Measurements from ENCODE around the gene NUDC. TPM values are rescaled to one million over a fixed set of nuclear protein-coding genes. Genes with fewer than 3 reads are reported as not detected.
"Not testable (repeated sequence)": the region's sequence is repeated elsewhere in the genome, so short reads cannot be mapped to it uniquely, and the experiment has no call there.

NUDC gene
- total RNA-seq (2021; fragmentation: NEBNext Ultra II Directional; extraction: Animal tissue kit (Norgen Biotek cat#: 25700)): 10 to 100 TPM; 69.1 to 92.6 (median 87.6) TPM
- long read RNA-seq, transcript NUDC-201 (9 exons, 1,800 nt): major isoform, 302 of 354 reads
- long read RNA-seq, transcript NUDC-204 (2 exons, 607 nt): minor isoform, 27 of 354 reads
- long read RNA-seq, partial matches to known transcripts: 6 of 354 reads
- long read RNA-seq, other reads (novel, unspliced or antisense): 19 of 354 reads

DNA sequence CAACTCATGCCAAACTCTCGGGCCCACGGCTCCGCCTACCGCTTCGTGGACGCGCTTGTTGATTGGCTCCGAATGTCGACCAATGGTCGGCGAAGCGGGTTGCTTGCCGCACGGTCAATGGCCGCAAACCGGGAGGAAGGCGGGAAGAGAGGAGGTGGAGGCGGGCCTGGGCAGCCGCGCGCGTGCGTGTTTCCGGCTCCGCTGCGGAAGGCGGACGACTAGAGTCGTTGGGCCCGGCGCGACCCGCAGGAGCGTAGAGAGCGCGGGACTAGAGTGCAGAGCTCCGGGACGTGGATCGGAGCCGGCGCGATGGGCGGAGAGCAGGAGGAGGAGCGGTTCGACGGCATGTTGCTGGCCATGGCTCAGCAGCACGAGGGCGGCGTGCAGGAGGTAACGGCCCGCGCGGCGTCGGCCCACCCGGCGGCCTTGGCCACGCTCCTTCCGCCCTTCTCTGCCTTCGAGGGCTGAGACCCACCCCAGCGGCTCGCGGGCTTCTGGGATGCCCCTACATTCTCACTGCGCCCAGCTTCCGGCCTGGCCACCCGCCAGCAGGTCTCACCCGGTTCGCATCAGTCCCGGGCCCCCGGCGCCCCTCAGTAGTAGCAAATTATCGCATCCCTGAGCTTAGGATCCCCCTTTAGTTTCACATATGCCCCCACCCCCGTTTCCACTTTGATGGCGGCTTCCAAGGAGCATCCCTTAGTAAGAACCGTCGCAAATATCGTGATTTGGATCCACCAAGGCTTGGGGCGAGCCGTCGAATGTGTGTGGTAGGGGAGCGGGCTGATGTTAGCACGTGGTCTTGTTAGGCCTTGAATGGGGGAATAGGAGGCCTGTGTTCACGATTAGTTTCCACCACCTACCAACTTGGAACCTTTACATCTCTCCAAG lies at the start of gene NUDC:
Gene NUDC, plus strand, starts transcription at position 204 of the 891 bp plus-strand sequence. Its CDS starts 106 bp downstream, at position 310.
- TF ChIP-seq, protein P1, sequence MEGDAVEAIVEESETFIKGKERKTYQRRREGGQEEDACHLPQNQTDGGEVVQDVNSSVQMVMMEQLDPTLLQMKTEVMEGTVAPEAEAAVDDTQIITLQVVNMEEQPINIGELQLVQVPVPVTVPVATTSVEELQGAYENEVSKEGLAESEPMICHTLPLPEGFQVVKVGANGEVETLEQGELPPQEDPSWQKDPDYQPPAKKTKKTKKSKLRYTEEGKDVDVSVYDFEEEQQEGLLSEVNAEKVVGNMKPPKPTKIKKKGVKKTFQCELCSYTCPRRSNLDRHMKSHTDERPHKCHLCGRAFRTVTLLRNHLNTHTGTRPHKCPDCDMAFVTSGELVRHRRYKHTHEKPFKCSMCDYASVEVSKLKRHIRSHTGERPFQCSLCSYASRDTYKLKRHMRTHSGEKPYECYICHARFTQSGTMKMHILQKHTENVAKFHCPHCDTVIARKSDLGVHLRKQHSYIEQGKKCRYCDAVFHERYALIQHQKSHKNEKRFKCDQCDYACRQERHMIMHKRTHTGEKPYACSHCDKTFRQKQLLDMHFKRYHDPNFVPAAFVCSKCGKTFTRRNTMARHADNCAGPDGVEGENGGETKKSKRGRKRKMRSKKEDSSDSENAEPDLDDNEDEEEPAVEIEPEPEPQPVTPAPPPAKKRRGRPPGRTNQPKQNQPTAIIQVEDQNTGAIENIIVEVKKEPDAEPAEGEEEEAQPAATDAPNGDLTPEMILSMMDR (IDR thresholded peaks at IDR 0.05): no peak
- no peaks in the 10 kb centered on the region for H3K9me3 Mint-ChIP-seq

DNA sequence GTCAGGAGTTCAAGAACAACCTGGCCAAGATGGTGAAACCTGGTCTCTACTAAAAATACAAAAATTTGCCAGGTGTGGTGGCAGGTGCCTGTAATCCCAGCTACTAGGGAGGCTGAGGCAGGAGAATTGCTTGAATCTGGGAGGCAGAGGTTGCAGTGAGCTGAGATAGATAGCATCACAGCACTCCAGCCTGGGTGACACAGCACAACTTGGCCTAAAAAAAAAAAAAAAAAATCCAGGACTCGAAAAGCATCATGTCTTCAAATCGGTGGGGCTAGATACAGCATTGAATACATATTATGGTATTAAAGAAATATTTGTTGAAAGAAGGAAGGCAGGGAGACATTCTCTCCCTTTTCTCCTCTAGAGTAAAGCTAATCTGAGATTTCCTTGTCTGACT lies 48.4 kb upstream of the NUDC start:
- H3K4me3 Mint-ChIP-seq, H3K27ac Mint-ChIP-seq: not testable (repeated sequence)

More for the DNA sequence above, at the start of gene NUDC:
- peak within 1 kb of the TSS; percentile 97 for H3K27ac Mint-ChIP-seq
- H3K36me3 Mint-ChIP-seq (ENCODE audit: low read depth): peaks cover 30% of the 10 kb centered on the region
- H3K27me3 Mint-ChIP-seq (ENCODE audit: insufficient read depth): peaks cover 9% of the 10 kb centered on the region
- H3K4me1 Mint-ChIP-seq (ENCODE audit: low read depth): peaks cover 37% of the 10 kb centered on the region
- H3K4me3 Mint-ChIP-seq: peak within 1 kb of the TSS; percentile 97
- DNase-seq: peak; percentile 98

DNA sequence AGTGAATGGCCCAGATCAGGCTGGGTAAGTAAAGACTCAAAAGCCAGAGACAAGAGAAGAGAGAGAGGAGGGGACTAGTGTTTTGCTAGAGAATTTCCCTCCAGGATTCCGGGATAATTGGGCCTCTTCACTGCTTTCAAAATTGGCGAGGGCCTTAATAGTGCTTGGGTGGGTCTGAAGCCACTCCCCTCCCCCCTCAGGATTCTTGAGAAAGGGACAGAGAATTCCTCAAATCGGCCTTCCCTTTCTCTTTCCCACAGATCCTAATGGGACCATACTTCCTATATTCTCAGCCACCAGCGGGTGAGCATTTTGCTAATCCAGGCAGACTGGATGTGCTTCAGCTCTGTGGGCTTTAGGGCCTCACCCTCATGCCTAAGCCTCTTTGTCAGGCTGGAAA lies 46.6 kb upstream of the NUDC start:
- no peak for DNase-seq
- peaks cover 2% of the 10 kb centered on the region for H3K27me3 Mint-ChIP-seq (ENCODE audit: insufficient read depth)
- no peaks in the 10 kb centered on the region for H3K36me3 Mint-ChIP-seq (ENCODE audit: low read depth)
- TF ChIP-seq, protein P1 (IDR thresholded peaks at IDR 0.05): no peak
- no peak overlapping the region for H3K4me3 Mint-ChIP-seq
- H3K27ac Mint-ChIP-seq: peak overlapping the region; percentile 33
- H3K4me1 Mint-ChIP-seq (ENCODE audit: low read depth): no peaks in the 10 kb centered on the region
- no peaks in the 10 kb centered on the region for H3K9me3 Mint-ChIP-seq

More for the DNA sequence above, 48.4 kb upstream of the NUDC start:
- H3K36me3 Mint-ChIP-seq (ENCODE audit: low read depth); H3K27me3 Mint-ChIP-seq (ENCODE audit: insufficient read depth); DNase-seq; H3K9me3 Mint-ChIP-seq; H3K4me1 Mint-ChIP-seq (ENCODE audit: low read depth): not testable (repeated sequence)

DNA sequence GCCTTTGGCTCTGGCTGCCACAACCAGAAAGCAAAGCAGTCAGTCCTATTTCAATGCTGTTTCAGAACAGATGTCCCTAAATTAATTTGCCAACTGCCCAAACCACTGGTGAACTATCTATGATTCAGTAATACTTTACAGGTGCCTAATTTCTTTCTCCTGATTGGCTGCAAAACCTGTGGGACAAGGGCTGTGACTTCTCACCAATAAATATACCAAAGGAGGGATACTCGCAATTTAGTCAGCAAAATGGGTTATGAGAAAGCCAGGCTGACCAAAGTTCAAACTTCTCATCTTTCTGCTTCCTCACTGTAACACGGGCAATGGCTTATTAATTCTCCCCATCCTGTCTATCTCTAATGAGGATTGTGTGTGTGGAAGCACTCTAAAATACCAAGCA lies 44.2 kb upstream of the NUDC start:
- no peaks in the 10 kb centered on the region for H3K9me3 Mint-ChIP-seq
- H3K4me1 Mint-ChIP-seq (ENCODE audit: low read depth): no peaks in the 10 kb centered on the region

DNA sequence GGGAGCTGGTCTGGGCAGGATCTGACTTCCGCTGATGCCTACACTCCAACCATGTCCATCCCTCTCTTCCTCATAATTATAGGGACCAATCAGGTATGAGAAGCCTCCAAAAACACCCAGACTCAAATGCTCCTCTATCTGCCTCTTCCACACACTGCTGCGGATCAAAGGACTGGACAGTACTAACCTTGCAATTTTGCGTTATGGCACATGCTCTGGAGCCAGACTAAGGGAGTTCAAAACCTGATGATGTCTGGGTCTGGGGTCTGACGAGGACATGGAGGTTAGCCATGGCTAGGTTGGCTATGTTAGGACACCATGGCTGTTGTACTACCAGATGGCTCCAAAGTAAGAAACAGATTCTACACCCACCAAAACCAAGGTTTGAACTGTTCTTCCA lies 41.8 kb upstream of the NUDC start:
- TF ChIP-seq, protein P1 (IDR thresholded peaks at IDR 0.05): no peak
- Mint-ChIP-seq H3K36me3 (ENCODE audit: low read depth) (peaks cover 24% of the 10 kb centered on the region), H3K4me1 (ENCODE audit: low read depth) (no peaks in the 10 kb centered on the region), H3K9me3 (no peaks in the 10 kb centered on the region), H3K4me3 (no peak overlapping the region), H3K27ac (no peak overlapping the region), H3K27me3 (ENCODE audit: insufficient read depth) (peaks cover 2% of the 10 kb centered on the region)
- no peak for DNase-seq

More for the DNA sequence above, 44.2 kb upstream of the NUDC start:
- H3K36me3 Mint-ChIP-seq (ENCODE audit: low read depth): peaks cover 6% of the 10 kb centered on the region
- DNase-seq: no peak
- peaks cover 2% of the 10 kb centered on the region for H3K27me3 Mint-ChIP-seq (ENCODE audit: insufficient read depth)
- H3K27ac Mint-ChIP-seq: no peak overlapping the region
- TF ChIP-seq, protein P1 (IDR thresholded peaks at IDR 0.05): no peak
- H3K4me3 Mint-ChIP-seq: no peak overlapping the region

DNA sequence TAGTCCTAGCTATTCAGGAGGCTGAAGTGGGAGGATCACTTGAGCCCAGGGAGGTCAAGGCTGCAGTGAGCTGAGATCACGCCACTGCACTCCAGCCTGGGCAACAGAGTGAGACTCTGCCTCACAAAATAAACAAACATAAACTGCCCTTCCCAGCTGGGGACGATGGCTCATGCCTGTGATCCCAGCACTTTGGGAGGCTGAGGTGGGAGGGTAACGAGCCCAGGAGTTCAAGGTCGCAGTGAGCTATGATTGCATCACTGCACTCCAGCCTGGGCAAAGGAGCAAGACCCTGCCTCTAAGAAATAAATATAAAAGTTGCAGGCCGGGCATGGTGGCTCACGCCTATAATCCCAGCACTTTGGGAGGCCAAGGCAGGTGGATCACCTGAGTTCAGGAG lies 39.9 kb upstream of the NUDC start:
- not testable (repeated sequence) for H3K4me1 Mint-ChIP-seq (ENCODE audit: low read depth); H3K27ac Mint-ChIP-seq; H3K4me3 Mint-ChIP-seq; DNase-seq; H3K27me3 Mint-ChIP-seq (ENCODE audit: insufficient read depth); H3K9me3 Mint-ChIP-seq
- H3K36me3 Mint-ChIP-seq (ENCODE audit: low read depth): peaks cover 28% of the 10 kb centered on the region

All from HFFc6 (cell line).